PC-9 (cell line): ENCODE measurements around the gene ALDH1A3. TPM values are rescaled to one million over a fixed set of nuclear protein-coding genes. Genes with fewer than 3 reads are reported as not detected.

Experiments
- BruUV-seq: library from RNA; stranded (reverse); fragments of 400-500 nt; replicated peaks from 2 replicates; lab custom pipeline; 2021; lab: Mats Ljungman, UMichigan
- CTCF ChIA-PET: fragments of 300-600 bp; sonication (Branson Sonifier 250); formaldehyde crosslinking; loops from one replicate; lab custom pipeline; 2022; ENCODE audit warnings: antibody characterized with exemption; lab: Charles Lee
- POLR2A ChIA-PET: fragments of 300-600 bp; sonication (Branson Sonifier 250); formaldehyde crosslinking; loops from one replicate; lab custom pipeline; 2022; ENCODE audit warnings: antibody characterized with exemption; ENCODE audit not compliant: unreplicated experiment; lab: Charles Lee
- DNase-seq, 2 experiments: peaks; one replicate each; pipeline versions ENCODE4 v3.0.0 to v3.0.0-alpha.2; 2015 to 2022; ENCODE audit warnings: mixed read lengths in 1 of 2
- H2AFZ ChIP-seq: fragments of 200-600 bp; sonication (generic); 2 replicates; pipeline ENCODE4 v1.8.1; 2017; ENCODE audit warnings: antibody characterized with exemption
- H3F3A ChIP-seq: fragments of 200-600 bp; sonication (generic); 2 replicates; pipeline ENCODE4 v1.8.1; 2017; ENCODE audit warnings: antibody characterized with exemption, mild to moderate bottlenecking, low read depth; ENCODE audit not compliant: insufficient read depth
- H3K27ac ChIP-seq: fragments of 200-600 bp; sonication (generic); 2 replicates; pipeline ENCODE4 v1.6.1; 2016; ENCODE audit warnings: mixed run types
- H3K27me3 ChIP-seq: fragments of 200-600 bp; sonication (generic); 2 replicates; pipeline ENCODE4 v1.6.1; 2016; ENCODE audit warnings: low read depth, mixed run types; ENCODE audit not compliant: insufficient read depth
- H3K36me3 ChIP-seq: fragments of 200-600 bp; sonication (generic); 2 replicates; pipeline ENCODE4 v1.6.1; 2016; ENCODE audit warnings: low read depth, mixed run types
- H3K4me1 ChIP-seq: fragments of 200-600 bp; sonication (generic); replicated peaks from 2 replicates; pipeline ENCODE4 v1.6.1; 2016; ENCODE audit warnings: mixed run types; ENCODE audit not compliant: insufficient read depth
- H3K4me2 ChIP-seq: fragments of 200-600 bp; sonication (generic); 2 replicates; pipeline ENCODE4 v1.6.1; 2017; ENCODE audit warnings: mixed run types
- H3K4me3 ChIP-seq: fragments of 200-600 bp; sonication (generic); 2 replicates; pipeline ENCODE4 v1.6.1; 2016; ENCODE audit warnings: mixed run types
- H3K79me2 ChIP-seq: fragments of 200-600 bp; sonication (generic); 2 replicates; pipeline ENCODE4 v1.6.1; 2017; ENCODE audit warnings: low read depth, mixed run types
- H3K9me2 ChIP-seq: fragments of 200-600 bp; sonication (generic); 2 replicates; pipeline ENCODE4 v1.8.1; 2017; ENCODE audit warnings: mild to moderate bottlenecking; ENCODE audit not compliant: insufficient read depth
- H3K9me3 ChIP-seq: fragments of 200-600 bp; sonication (generic); 2 replicates; pipeline ENCODE4 v1.8.1; 2016; ENCODE audit warnings: low read depth; ENCODE audit not compliant: insufficient read depth
- H4K20me1 ChIP-seq: fragments of 200-600 bp; sonication (generic); 2 replicates; pipeline ENCODE4 v1.8.1; 2017; ENCODE audit not compliant: insufficient read depth
- CTCF ChIP-seq: fragments of 200-600 bp; sonication (generic); conservative IDR thresholded peaks from 2 replicates; pipeline ENCODE4 v1.6.1; 2017; ENCODE audit warnings: mixed run types, antibody characterized with exemption, mild to moderate bottlenecking, moderate library complexity
- EZH2 ChIP-seq: fragments of 200-600 bp; sonication (generic); IDR thresholded peaks from 2 replicates; pipeline ENCODE4 v1.8.0; 2017; ENCODE audit warnings: antibody characterized with exemption, low read depth
- intact Hi-C: fragments of 100-400 bp; cut with micrococcal nuclease; formaldehyde crosslinking; loops from one replicate; pipeline ENCODE4 v1.10.0; 2022; ENCODE audit not compliant: unreplicated experiment
- total RNA-seq: library from RNA; stranded (reverse); gene quantifications from 2 replicates; pipeline ENCODE4 v1.2.3, GENCODE V29; 2021

Gene ALDH1A3
- total RNA-seq, 1 experiment from 2014 or later: 469 TPM

GRCh38 chr15:100934726-100935125 is 55.1 kb downstream of the ALDH1A3 start:
- Histone ChIP-seq H3K9me3 (no peaks in the 10 kb centered on the region), H3K4me2 (no peak overlapping the region), H3K79me2 (no peaks in the 10 kb centered on the region), H3K36me3 (no peaks in the 10 kb centered on the region), H3F3A (no peaks in the 10 kb centered on the region), H3K4me1 (no peaks in the 10 kb centered on the region), H2AFZ (no peak overlapping the region), H3K9me2 (no peaks in the 10 kb centered on the region), H3K27me3 (no peaks in the 10 kb centered on the region), H4K20me1 (no peaks in the 10 kb centered on the region), H3K27ac (no peak overlapping the region), H3K4me3 (no peak overlapping the region)
- intact Hi-C loops: no loop called here
- ChIA-PET POLR2A (no interaction called here), CTCF (no interaction called here)
- no TSS peak for BruUV-seq
- no peak for DNase-seq
- TF ChIP-seq EZH2 (no peak), CTCF (no peak)

DNA sequence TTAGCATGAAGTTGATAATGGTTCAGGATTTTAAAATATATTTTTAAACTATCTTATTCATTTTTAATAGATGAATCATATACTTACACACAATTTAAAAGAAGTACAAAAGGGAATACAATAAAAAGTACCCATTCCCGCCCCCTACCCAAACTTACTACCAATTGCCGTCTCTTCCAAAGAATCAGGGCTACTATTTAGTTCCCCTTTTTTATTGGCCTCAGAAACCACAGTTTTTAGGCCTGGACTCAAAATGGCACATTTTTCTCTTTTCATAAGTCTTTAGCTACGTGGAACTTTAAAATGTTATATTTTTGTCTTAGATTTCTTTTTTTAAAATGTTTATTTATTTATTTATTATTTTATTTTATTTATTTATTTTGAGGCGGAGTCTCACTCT is 57.5 kb downstream of the ALDH1A3 start:
- no peaks in the 10 kb centered on the region for H3K4me1 ChIP-seq
- H3K79me2 ChIP-seq: no peaks in the 10 kb centered on the region
- no peaks in the 10 kb centered on the region for H3K27me3 ChIP-seq
- no peak overlapping the region for H3K4me3 ChIP-seq
- ChIA-PET POLR2A (no interaction called here), CTCF (no interaction called here)
- no peak overlapping the region for H3K27ac ChIP-seq
- H3K4me2 ChIP-seq: no peak overlapping the region
- H4K20me1 ChIP-seq: no peaks in the 10 kb centered on the region
- DNase-seq: no peak
- intact Hi-C loops: no loop called here
- no TSS peak for BruUV-seq
- TF ChIP-seq EZH2 (no peak), CTCF (no peak)
- no peaks in the 10 kb centered on the region for H3K36me3 ChIP-seq
- no peak overlapping the region for H2AFZ ChIP-seq
- no peaks in the 10 kb centered on the region for H3K9me3 ChIP-seq
- H3F3A ChIP-seq: 0 out of 2 replicates have a peak, but pooled peaks cover 3% of the 10 kb centered on the region
- H3K9me2 ChIP-seq: no peaks in the 10 kb centered on the region

GRCh38 chr15:100939791-100940190 is 60.2 kb downstream of the ALDH1A3 start:
- Histone ChIP-seq H3F3A (0 out of 2 replicates have a peak, but pooled peaks cover 3% of the 10 kb centered on the region), H4K20me1 (no peaks in the 10 kb centered on the region), H3K36me3 (no peaks in the 10 kb centered on the region), H3K9me2 (no peaks in the 10 kb centered on the region), H3K27me3 (no peaks in the 10 kb centered on the region), H3K4me3 (no peak overlapping the region), H3K79me2 (no peaks in the 10 kb centered on the region), H3K4me1 (no peaks in the 10 kb centered on the region), H3K9me3 (no peaks in the 10 kb centered on the region), H3K27ac (no peak overlapping the region), H2AFZ (no peak overlapping the region), H3K4me2 (no peak overlapping the region)
- BruUV-seq: no TSS peak
- POLR2A ChIA-PET: no interaction called here
- intact Hi-C loops: no loop called here
- no peak for DNase-seq
- CTCF ChIA-PET: no interaction called here
- TF ChIP-seq CTCF (no peak), EZH2 (no peak)
